Stimulated activated CD4-positive, alpha-beta T cell treated with anti-CD3 and anti-CD28 coated beads, Interleukin-1b, Interleukin-23, amount 100 ng/mL, for 24 hours (primary cell): ENCODE measurements around the gene CISD1.

Source experiments
- DNase-seq, 4 experiments: peaks; one replicate each; pipeline ENCODE4 v3.0.0-alpha.2; 2020; ENCODE audit warnings: low read depth in 4 of 4, low spot score in 1 of 4

Gene CISD1

GRCh38 chr10:58265249-58265648 lies 3.7 kb upstream of the CISD1 start:
- no peak for DNase-seq

GRCh38 chr10:58266003-58266825 lies 2.7 kb upstream of the CISD1 start:
- DNase-seq, result no peak

GRCh38 chr10:58266826-58267712 lies 1.9 kb upstream of the CISD1 start:
- no peak for DNase-seq

- DNase-seq, result peak; percentile 84 to 93 (median 89)
Measured at GRCh38 chr10:58267713-58268453, 1.1 kb upstream of the CISD1 start, which contains the start of gene IPMK. Gene IPMK (minus strand): TSS chr10:58267894. CDS start chr10:58267611, 283 bp downstream.

GRCh38 chr10:58268454-58268945 lies 462 bp upstream of the CISD1 start:
- no peak for DNase-seq

GRCh38 chr10:58269782-58270290 lies 874 bp downstream of the CISD1 start:
- no peak for DNase-seq

- no peak for DNase-seq
Measured at GRCh38 chr10:58275261-58275660, 6.3 kb downstream of the CISD1 start.

- DNase-seq, result no peak
Measured at GRCh38 chr10:58275908-58276307, 6.9 kb downstream of the CISD1 start.

- DNase-seq, result no peak
Measured at GRCh38 chr10:58278274-58278961, 9.5 kb downstream of the CISD1 start.

- DNase-seq, result no peak
Measured at GRCh38 chr10:58278962-58279307, 10.0 kb downstream of the CISD1 start.

- no peak for DNase-seq
Measured at GRCh38 chr10:58280477-58280876, 11.5 kb downstream of the CISD1 start.

- no peak for DNase-seq
Measured at GRCh38 chr10:58281092-58281752, 12.3 kb downstream of the CISD1 start.

GRCh38 chr10:58282615-58283014 lies 13.7 kb downstream of the CISD1 start:
- no peak for DNase-seq

- no peak for DNase-seq
Measured at GRCh38 chr10:58291538-58292174, 22.7 kb downstream of the CISD1 start.

GRCh38 chr10:58293989-58294388 lies 25.0 kb downstream of the CISD1 start:
- DNase-seq, result no peak

GRCh38 chr10:58299580-58299979 lies 30.6 kb downstream of the CISD1 start:
- DNase-seq, result peak; percentile 19 to 30 (median 24)

GRCh38 chr10:58300676-58301075 lies 31.7 kb downstream of the CISD1 start:
- DNase-seq, result no peak

- DNase-seq, result no peak
Measured at GRCh38 chr10:58302254-58302653, 33.3 kb downstream of the CISD1 start.

GRCh38 chr10:58304099-58304633 lies 35.2 kb downstream of the CISD1 start:
- DNase-seq, result no peak
